ENCODE measurements around the gene SEMA3F.

SEMA3F gene

GRCh38 chr3:50157827-50158529 is 2.9 kb downstream of the SEMA3F start:
- H3K27ac ChIP-seq = peak overlapping the region; percentile 99
- no peak for TF ChIP-seq CTCF (conservative IDR thresholded peaks at IDR 0.05; ENCODE audit: low read depth)
- DNase-seq (ENCODE audit: low spot score) = peak; percentile 83
- POLR2A ChIA-PET (ENCODE audit: low non-redundant PET) = no interaction called here
- CTCF ChIA-PET = interaction anchor here (0.7 to 1.0 kb wide), 2 partner anchors 31 to 38 kb away, joined by 4 to 5 read pairs; no protein-coding TSS in a partner anchor

GRCh38 chr3:50158530-50159146 is 3.5 kb downstream of the SEMA3F start:
- CTCF ChIA-PET = no interaction called here
- peak overlapping the region; percentile 99 for H3K27ac ChIP-seq
- no peak for TF ChIP-seq CTCF (conservative IDR thresholded peaks at IDR 0.05; ENCODE audit: low read depth)
- DNase-seq (ENCODE audit: low spot score) = no peak
- POLR2A ChIA-PET (ENCODE audit: low non-redundant PET) = no interaction called here

GRCh38 chr3:50160561-50160983 is 5.4 kb downstream of the SEMA3F start:
- DNase-seq (ENCODE audit: low spot score) = no peak
- ChIA-PET POLR2A (ENCODE audit: low non-redundant PET) (no interaction called here), CTCF (interaction anchor here (0.6 to 1.0 kb wide), 2 partner anchors 32 to 940 kb away, joined by 3 read pairs; no protein-coding TSS in a partner anchor)
- no peak for TF ChIP-seq CTCF (conservative IDR thresholded peaks at IDR 0.05; ENCODE audit: low read depth)
- H3K27ac ChIP-seq = peak overlapping the region; percentile 99

GRCh38 chr3:50161320-50161719 is 6.2 kb downstream of the SEMA3F start:
- DNase-seq (ENCODE audit: low spot score) = no peak
- peak overlapping the region; percentile 99 for H3K27ac ChIP-seq
- CTCF ChIA-PET = interaction anchor here (0.6 to 1.0 kb wide), 2 partner anchors 31 to 939 kb away, joined by 3 read pairs; no protein-coding TSS in a partner anchor
- POLR2A ChIA-PET (ENCODE audit: low non-redundant PET) = no interaction called here
- no peak for TF ChIP-seq CTCF (conservative IDR thresholded peaks at IDR 0.05; ENCODE audit: low read depth)

- CTCF ChIA-PET = no interaction called here
- no peak for DNase-seq (ENCODE audit: low spot score)
- TF ChIP-seq CTCF (conservative IDR thresholded peaks at IDR 0.05; ENCODE audit: low read depth) = no peak
- POLR2A ChIA-PET (ENCODE audit: low non-redundant PET) = no interaction called here
- H3K27ac ChIP-seq = peak overlapping the region; percentile 99
These were observed 7.1 kb downstream of the SEMA3F start for GRCh38 chr3:50162034-50162883.
